Measurements from ENCODE around the gene CCL26. TPM values are rescaled to one million over a fixed set of nuclear protein-coding genes. Genes with fewer than 3 reads are reported as not detected.

Gene CCL26
- total and polyA plus RNA-seq, 9 of the 15 experiments (the other 6 are each of a cell fraction or from before 2014, with no cell fraction given) = 2.3 to 26.8 (median 8.4) TPM

GRCh38 chr7:75738975-75739795, 32.8 kb downstream of the CCL26 start (continued):
- TF ChIP-seq BCLAF1 (IDR thresholded peaks at IDR 0.05; ENCODE audit: borderline replicate concordance in 1 of 2, control insufficient read depth in 1 of 2, low read depth in 2 of 2, low read length in 1 of 2) = no peak
- TF ChIP-seq TCF3 (CRISPR knock-in tag; IDR thresholded peaks at IDR 0.05) = peak; percentile 18; the same call in 1 of the 2 replicates
- peak; percentile 60; the same call in 1 of the 2 replicates for TF ChIP-seq PHF8 (IDR thresholded peaks at IDR 0.05; ENCODE audit: borderline replicate concordance, low read length)
- 0 out of 2 replicates have a peak, but pooled peaks have one; percentile 41 for TF ChIP-seq POLR2AphosphoS5 (IDR thresholded peaks at IDR 0.05; ENCODE audit: control insufficient read depth, insufficient read depth, low read depth, low read length)
- TF ChIP-seq MEIS2 (IDR thresholded peaks at IDR 0.05; ENCODE audit: partially characterized antibody) = peak; percentile 9
- TF ChIP-seq ZNF592 (IDR thresholded peaks at IDR 0.05) = peak; percentile 52
- peak; percentile 85 for TF ChIP-seq ATF7 (IDR thresholded peaks at IDR 0.05)
- TF ChIP-seq MYNN (IDR thresholded peaks at IDR 0.05) = 0 out of 2 replicates have a peak, but pooled peaks have one; percentile 69
- no peak for TF ChIP-seq MYNN (CRISPR knock-in tag; IDR thresholded peaks at IDR 0.05)
- peak; percentile 52; the same call in 1 of the 2 replicates for TF ChIP-seq ZNF395 (CRISPR knock-in tag; IDR thresholded peaks at IDR 0.05)
- peak; percentile 53 for TF ChIP-seq THAP12 (CRISPR knock-in tag; IDR thresholded peaks at IDR 0.05)
- TF ChIP-seq MAFF (IDR thresholded peaks at IDR 0.05; ENCODE audit: low read length) = no peak
- TF ChIP-seq ZFX (CRISPR knock-in tag; IDR thresholded peaks at IDR 0.05) = peak; percentile 77
- no peak for TF ChIP-seq TFAM (CRISPR knock-in tag; conservative IDR thresholded peaks at IDR 0.05)
- TF ChIP-seq HDAC8 (tag; IDR thresholded peaks at IDR 0.05) = peak; percentile 45; the same call in 1 of the 2 replicates
